IPS-NIHi7 (cell line): ENCODE results near the gene CT55.
"Not testable (repeated sequence)": the region's sequence is repeated elsewhere in the genome, so short reads cannot be mapped to it uniquely, and the experiment has no call there.

Experiments
- DNase-seq: peaks from one replicate; pipeline ENCODE4 v3.0.0; 2012; ENCODE audit warnings: mixed read lengths; ENCODE audit errors: extremely low spot score

The CT55 gene

GRCh38 chrX:135170877-135171519, at the start of gene CT55:
Gene CT55, minus strand, starts transcription at chrX:135171398. Its CDS starts 227 bp downstream, at chrX:135171171.
- peak; percentile 23 for DNase-seq

GRCh38 chrX:135213200-135213844, 42.1 kb upstream of the CT55 start:
- DNase-seq, result no peak

- not testable (repeated sequence) for DNase-seq
These were observed 35.2 kb upstream of the CT55 start for GRCh38 chrX:135206427-135206826.

- no peak for DNase-seq
These were observed 29.1 kb upstream of the CT55 start for GRCh38 chrX:135200297-135200696.

- peak; percentile 63 for DNase-seq
These were observed 23.5 kb upstream of the CT55 start for GRCh38 chrX:135194684-135195083.

- DNase-seq, result no peak
These were observed 22.5 kb upstream of the CT55 start for GRCh38 chrX:135193740-135194139.

- no peak for DNase-seq
These were observed 20.6 kb upstream of the CT55 start for GRCh38 chrX:135191838-135192237.

GRCh38 chrX:135185795-135186443, 14.7 kb upstream of the CT55 start:
- DNase-seq, result peak; percentile 85

- DNase-seq, result no peak
These were observed 7.4 kb upstream of the CT55 start for GRCh38 chrX:135178636-135179035.

- no peak for DNase-seq
These were observed 730 bp downstream of the CT55 start for GRCh38 chrX:135170468-135170867.

GRCh38 chrX:135169534-135169933, 1.7 kb downstream of the CT55 start:
- DNase-seq, result not testable (repeated sequence)

- DNase-seq, result no peak
These were observed 2.7 kb downstream of the CT55 start for GRCh38 chrX:135168486-135168885.

GRCh38 chrX:135154688-135155087, 16.5 kb downstream of the CT55 start:
- DNase-seq, result not testable (repeated sequence)

GRCh38 chrX:135126145-135126544, 45.1 kb downstream of the CT55 start:
- not testable (repeated sequence) for DNase-seq

GRCh38 chrX:135120056-135120576, 51.1 kb downstream of the CT55 start, which contains the start of gene ETDB:
Gene ETDB, minus strand, starts transcription at chrX:135120526. Its CDS starts 1,265 bp downstream, at chrX:135119261.
- DNase-seq, result not testable (repeated sequence)

GRCh38 chrX:135116064-135116463, 55.1 kb downstream of the CT55 start:
- not testable (repeated sequence) for DNase-seq

- no peak for DNase-seq
These were observed 56.8 kb downstream of the CT55 start for GRCh38 chrX:135114392-135114791.

GRCh38 chrX:135112743-135113142, 58.5 kb downstream of the CT55 start:
- no peak for DNase-seq

GRCh38 chrX:135112096-135112729, 59.0 kb downstream of the CT55 start:
- DNase-seq, result peak; percentile 64

- DNase-seq, result no peak
These were observed 61.6 kb downstream of the CT55 start for GRCh38 chrX:135109554-135109953.
